IMR-90 (cell line): ENCODE results near the gene SFT2D2. TPM values are rescaled to one million over a fixed set of nuclear protein-coding genes. Genes with fewer than 3 reads are reported as not detected.

Source experiments
- ATAC-seq: fragments of 200-7000 bp; cut with Tn5 transposase; 2 replicates; pipeline ENCODE4 v1.9.1; 2020; ENCODE audit warnings: low read depth, mild to moderate bottlenecking, moderate library complexity
- BruUV-seq: library from RNA; stranded (reverse); fragments of 400-500 nt; replicated peaks from 2 replicates; lab custom pipeline; 2021; lab: Mats Ljungman, UMichigan
- CTCF ChIA-PET: fragments of 300-600 bp; formaldehyde crosslinking; extraction: SDS; loops from one replicate; lab custom pipeline; 2021; ENCODE audit warnings: antibody characterized with exemption; lab: Yijun Ruan, JAX
- POLR2A ChIA-PET: fragments of 300-600 bp; sonication (Branson Sonifier 250); formaldehyde crosslinking; loops from one replicate; lab custom pipeline; 2022; ENCODE audit warnings: antibody characterized with exemption; ENCODE audit not compliant: unreplicated experiment; lab: Charles Lee
- DNase-seq: peaks from one replicate; pipeline ENCODE4 v3.0.0; 2013
- H2AFZ ChIP-seq: replicated peaks from 2 replicates; pipeline ENCODE3; 2013; ENCODE audit warnings: low read length, mild to moderate bottlenecking; ENCODE audit not compliant: poor library complexity
- H2AK5ac ChIP-seq: 2 replicates; pipeline ENCODE4 v1.6.1; 2013; ENCODE audit warnings: low read depth, low read length, inconsistent platforms
- H2AK9ac ChIP-seq: replicated peaks from 2 replicates; pipeline ENCODE3; 2013; ENCODE audit warnings: mild to moderate bottlenecking, low read depth, low read length, moderate library complexity; ENCODE audit not compliant: poor library complexity
- H2BK120ac ChIP-seq: 2 replicates; pipeline ENCODE4 v1.6.1; 2013; ENCODE audit warnings: low read depth, low read length, inconsistent platforms
- H2BK15ac ChIP-seq: 3 replicates; pipeline ENCODE4 v1.6.1; 2013; ENCODE audit warnings: low read depth, low read length, inconsistent platforms
- H2BK20ac ChIP-seq: 2 replicates; pipeline ENCODE4 v1.6.1; 2013; ENCODE audit warnings: low read depth, mild to moderate bottlenecking, inconsistent platforms, low read length, moderate library complexity
- H2BK5ac ChIP-seq: 2 replicates; pipeline ENCODE4 v1.6.1; 2013; ENCODE audit warnings: mild to moderate bottlenecking, low read depth, low read length, inconsistent platforms; ENCODE audit not compliant: poor library complexity, severe bottlenecking
- H3K14ac ChIP-seq: replicated peaks from 2 replicates; pipeline ENCODE4 v1.6.1; 2013; ENCODE audit warnings: low read depth, low read length, inconsistent platforms
- H3K18ac ChIP-seq: 2 replicates; pipeline ENCODE4 v1.6.1; 2013; ENCODE audit warnings: low read depth, low read length, control low read depth
- H3K23ac ChIP-seq: 2 replicates; pipeline ENCODE4 v1.6.1; 2013; ENCODE audit warnings: low read depth, low read length, inconsistent platforms
- H3K27ac ChIP-seq: 2 replicates; pipeline ENCODE4 v1.5.1; 2013; ENCODE audit warnings: mild to moderate bottlenecking, control low read depth, low read length; ENCODE audit not compliant: insufficient read depth
- H3K27me3 ChIP-seq: 2 replicates; pipeline ENCODE4 v1.6.1; 2013; ENCODE audit warnings: low read length; ENCODE audit not compliant: control insufficient read depth, insufficient read depth
- H3K36me3 ChIP-seq: 2 replicates; pipeline ENCODE4 v1.6.1; 2013; ENCODE audit warnings: low read length, mixed read lengths; ENCODE audit not compliant: control insufficient read depth, insufficient read depth
- H3K4ac ChIP-seq: 2 replicates; pipeline ENCODE4 v1.6.1; 2013; ENCODE audit warnings: low read depth, low read length, inconsistent platforms
- H3K4me1 ChIP-seq: 2 replicates; pipeline ENCODE4 v1.6.1; 2013; ENCODE audit warnings: low read length, mixed read lengths; ENCODE audit not compliant: control insufficient read depth, insufficient read depth
- H3K4me2 ChIP-seq: 2 replicates; pipeline ENCODE4 v1.6.1; 2013; ENCODE audit warnings: low read depth, mild to moderate bottlenecking, control low read depth, low read length, moderate library complexity
- H3K4me3 ChIP-seq: 2 replicates; pipeline ENCODE4 v1.5.1; 2013; ENCODE audit warnings: low read depth, mild to moderate bottlenecking, control low read depth, low read length, moderate library complexity; ENCODE audit not compliant: insufficient read depth
- H3K56ac ChIP-seq: 2 replicates; pipeline ENCODE4 v1.6.1; 2013; ENCODE audit warnings: low read length, inconsistent platforms; ENCODE audit not compliant: insufficient read depth; ENCODE audit errors: extremely low read depth
- H3K79me1 ChIP-seq, 2 experiments: 2 replicates each; pipeline ENCODE4 v1.6.1; 2013; ENCODE audit warnings: low read length in 2 of 2, inconsistent platforms in 1 of 2, low read depth in 1 of 2
- H3K9ac ChIP-seq: 2 replicates; pipeline ENCODE4 v1.6.1; 2013; ENCODE audit warnings: low read depth, low read length, control low read depth
- H3K9me1 ChIP-seq: 2 replicates; pipeline ENCODE4 v1.6.1; 2013; ENCODE audit warnings: low read length, inconsistent platforms; ENCODE audit not compliant: insufficient read depth
- H3K9me3 ChIP-seq: 2 replicates; pipeline ENCODE4 v1.6.1; 2013; ENCODE audit warnings: low read length; ENCODE audit not compliant: control insufficient read depth, insufficient read depth
- H4K20me1 ChIP-seq: 2 replicates; pipeline ENCODE4 v1.6.1; 2013; ENCODE audit warnings: low read length, inconsistent platforms; ENCODE audit not compliant: insufficient read depth
- H4K5ac ChIP-seq: 2 replicates; pipeline ENCODE4 v1.6.1; 2013; ENCODE audit warnings: mild to moderate bottlenecking, low read depth, low read length, control low read depth
- H4K8ac ChIP-seq, 2 experiments: 2 replicates each; pipeline ENCODE4 v1.6.1; 2013; ENCODE audit warnings: low read depth in 2 of 2, low read length in 2 of 2, control low read depth in 1 of 2, inconsistent platforms in 1 of 2
- H4K91ac ChIP-seq: 2 replicates; pipeline ENCODE4 v1.6.1; 2013; ENCODE audit warnings: low read depth, low read length, inconsistent platforms; ENCODE audit not compliant: insufficient read depth
- CEBPB ChIP-seq: IDR thresholded peaks from 2 replicates; pipeline ENCODE4 v1.6.1; 2012; ENCODE audit warnings: low read depth, low read length, improper control_type of control experiment
- CHD1 ChIP-seq: IDR thresholded peaks from 2 replicates; pipeline ENCODE4 v1.6.1; 2012; ENCODE audit warnings: low read depth, low read length, improper control_type of control experiment
- MAFK ChIP-seq: IDR thresholded peaks from 2 replicates; pipeline ENCODE4 v1.6.1; 2012; ENCODE audit warnings: low read depth, low read length, improper control_type of control experiment
- MXI1 ChIP-seq: IDR thresholded peaks from 2 replicates; pipeline ENCODE4 v1.6.1; 2012; ENCODE audit warnings: low read depth, mild to moderate bottlenecking, low read length, moderate library complexity, borderline replicate concordance
- POLR2A ChIP-seq: IDR thresholded peaks from 2 replicates; pipeline ENCODE4 v1.6.1; 2012; ENCODE audit warnings: mild to moderate bottlenecking, low read depth, low read length
- RAD21 ChIP-seq: IDR thresholded peaks from 2 replicates; pipeline ENCODE4 v1.6.1; 2012; ENCODE audit warnings: low read length, improper control_type of control experiment
- RFX5 ChIP-seq: IDR thresholded peaks from 2 replicates; pipeline ENCODE4 v1.8.0; 2012; ENCODE audit warnings: low read depth, mild to moderate bottlenecking, low read length, moderate library complexity
- SMC3 ChIP-seq: fragments of 150-350 bp; IDR thresholded peaks from 2 replicates; pipeline ENCODE4 v1.6.1; 2016; ENCODE audit warnings: low read depth, mild to moderate bottlenecking, antibody characterized with exemption, low read length, moderate library complexity
- WGBS, 2 experiments: methylation state at CpG; one replicate each; pipeline versions ENCODE4 v1.1.5 to v1.1.7; 2013; ENCODE audit warnings: missing lambda C conversion rate in 2 of 2; ENCODE audit not compliant: insufficient read length in 1 of 2; ENCODE audit errors: extremely low coverage in 2 of 2; 5-methylcytosine and 5-hydroxymethylcytosine counted together
- dilution Hi-C: fragments of 300-500 bp; cut with HindIII; formaldehyde crosslinking; loops from one replicate; pipeline ENCODE4 v1.14.3; 2018; ENCODE audit warnings: low sequenced_read_pairs; ENCODE audit not compliant: unreplicated experiment
- in situ Hi-C: fragments of 300-500 bp; cut with MboI; formaldehyde crosslinking; loops from 3 replicates; pipeline ENCODE4 v1.14.3; 2019; ENCODE audit warnings: low sequenced_read_pairs, inconsistent platforms, mixed read lengths
- intact Hi-C: fragments of 100-400 bp; cut with micrococcal nuclease; formaldehyde crosslinking; loops from 2 replicates; pipeline ENCODE4 v1.10.0; 2022
- polyA plus RNA-seq, 3 experiments: library from polyadenylated mRNA; depleted of rRNA; stranded (reverse); fragments of >200 nt; gene quantifications; 2 replicates each; pipeline ENCODE4 v1.2.3, GENCODE V29; 2012; ENCODE audit warnings: low replicate concordance in 1 of 3
- total RNA-seq: library from RNA; depleted of rRNA; stranded (reverse); fragments of >200 nt; gene quantifications from 2 replicates; pipeline ENCODE4 v1.2.3, GENCODE V29; 2012
- TF ChIP-seq, protein P1 (sequence below): fragments of 150-350 bp; IDR thresholded peaks from 2 replicates; pipeline ENCODE4 v1.6.1; 2016; ENCODE audit warnings: low read depth, mild to moderate bottlenecking, low read length, moderate library complexity, borderline replicate concordance
- TF ChIP-seq, protein P2 (sequence below): conservative IDR thresholded peaks from 2 replicates; pipeline ENCODE4 v1.5.1; 2012; ENCODE audit warnings: mild to moderate bottlenecking, low read depth, low read length, improper control_type of control experiment

Gene SFT2D2
- total and polyA plus RNA-seq, 2 of the 4 experiments (the other 2 are of a cell fraction), result 11.1 to 37.6 TPM

DNA sequence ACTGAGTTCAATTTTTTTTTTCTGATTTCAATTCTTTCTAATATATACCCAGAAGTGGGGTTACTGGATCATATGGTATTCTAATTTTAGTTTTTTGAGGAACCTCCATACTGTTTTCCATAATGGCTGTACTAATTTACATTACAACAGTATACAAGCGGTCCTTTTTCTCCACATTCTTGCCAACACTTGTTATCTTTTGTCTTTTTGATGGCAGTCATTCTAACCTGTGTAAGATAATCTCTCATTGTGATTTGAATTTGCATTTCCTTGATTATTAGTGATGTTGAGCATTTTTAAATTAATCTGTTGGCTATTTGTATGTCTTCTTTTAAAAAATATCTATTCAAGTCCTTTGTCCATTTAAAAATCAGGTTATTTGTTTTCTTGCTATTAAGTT lies 33.8 kb downstream of the SFT2D2 start:
- Histone ChIP-seq H3K36me3 (no peaks in the 10 kb centered on the region), H3K79me1 (peaks cover 9 to 11% of the 10 kb centered on the region in 2 experiments; a peak in 2 of 4 replicates), H3K9ac (no peak overlapping the region), H3K4me1 (peaks cover 3% of the 10 kb centered on the region), H2BK20ac (no peak overlapping the region), H2AK9ac (no peak overlapping the region), H3K4me3 (no peak overlapping the region), H4K91ac (no peak overlapping the region), H2AK5ac (no peak overlapping the region), H3K4ac (no peak overlapping the region), H3K4me2 (no peak overlapping the region), H3K23ac (no peak overlapping the region), H4K20me1 (no peaks in the 10 kb centered on the region), H3K27ac (no peak overlapping the region), H2AFZ (no peak overlapping the region), H2BK120ac (no peak overlapping the region), H3K27me3 (no peaks in the 10 kb centered on the region), H3K56ac (no peak overlapping the region), H2BK5ac (no peak overlapping the region), H3K18ac (no peak overlapping the region), H3K14ac (no peak overlapping the region), H3K9me3 (peaks cover 4% of the 10 kb centered on the region), H4K5ac (no peak overlapping the region), H2BK15ac (no peak overlapping the region), H4K8ac (no peak overlapping the region), H3K9me1 (peaks cover 8% of the 10 kb centered on the region)
- DNase-seq, result no peak
- CTCF ChIA-PET, result no interaction called here
- no peak for ATAC-seq
- POLR2A ChIA-PET, result no interaction called here
- WGBS, 2 experiments, result no CpG with 5 or more reads among the region's 1 CpG
- intact Hi-C loops (no loop called here), in situ Hi-C loops (no loop called here), dilution Hi-C loops (no loop called here)
- no TSS peak for BruUV-seq
- TF ChIP-seq RAD21 (no peak), CHD1 (no peak), MXI1 (no peak), POLR2A (no peak), CEBPB (no peak), RFX5 (no peak), MAFK (no peak), SMC3 (no peak)
- TF ChIP-seq, protein P1, sequence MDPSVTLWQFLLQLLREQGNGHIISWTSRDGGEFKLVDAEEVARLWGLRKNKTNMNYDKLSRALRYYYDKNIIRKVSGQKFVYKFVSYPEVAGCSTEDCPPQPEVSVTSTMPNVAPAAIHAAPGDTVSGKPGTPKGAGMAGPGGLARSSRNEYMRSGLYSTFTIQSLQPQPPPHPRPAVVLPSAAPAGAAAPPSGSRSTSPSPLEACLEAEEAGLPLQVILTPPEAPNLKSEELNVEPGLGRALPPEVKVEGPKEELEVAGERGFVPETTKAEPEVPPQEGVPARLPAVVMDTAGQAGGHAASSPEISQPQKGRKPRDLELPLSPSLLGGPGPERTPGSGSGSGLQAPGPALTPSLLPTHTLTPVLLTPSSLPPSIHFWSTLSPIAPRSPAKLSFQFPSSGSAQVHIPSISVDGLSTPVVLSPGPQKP, result no peak
- TF ChIP-seq, protein P2, sequence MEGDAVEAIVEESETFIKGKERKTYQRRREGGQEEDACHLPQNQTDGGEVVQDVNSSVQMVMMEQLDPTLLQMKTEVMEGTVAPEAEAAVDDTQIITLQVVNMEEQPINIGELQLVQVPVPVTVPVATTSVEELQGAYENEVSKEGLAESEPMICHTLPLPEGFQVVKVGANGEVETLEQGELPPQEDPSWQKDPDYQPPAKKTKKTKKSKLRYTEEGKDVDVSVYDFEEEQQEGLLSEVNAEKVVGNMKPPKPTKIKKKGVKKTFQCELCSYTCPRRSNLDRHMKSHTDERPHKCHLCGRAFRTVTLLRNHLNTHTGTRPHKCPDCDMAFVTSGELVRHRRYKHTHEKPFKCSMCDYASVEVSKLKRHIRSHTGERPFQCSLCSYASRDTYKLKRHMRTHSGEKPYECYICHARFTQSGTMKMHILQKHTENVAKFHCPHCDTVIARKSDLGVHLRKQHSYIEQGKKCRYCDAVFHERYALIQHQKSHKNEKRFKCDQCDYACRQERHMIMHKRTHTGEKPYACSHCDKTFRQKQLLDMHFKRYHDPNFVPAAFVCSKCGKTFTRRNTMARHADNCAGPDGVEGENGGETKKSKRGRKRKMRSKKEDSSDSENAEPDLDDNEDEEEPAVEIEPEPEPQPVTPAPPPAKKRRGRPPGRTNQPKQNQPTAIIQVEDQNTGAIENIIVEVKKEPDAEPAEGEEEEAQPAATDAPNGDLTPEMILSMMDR, result no peak
